ENCODE measurements around the gene CENPX.

CENPX gene

GRCh38 chr17:82022310-82022980 lies at the start of gene CENPX:
CENPX (minus strand) TSS chr17:82022878; CDS start chr17:82022861, 17 bp downstream.
- no peak for DNase-seq

DNA sequence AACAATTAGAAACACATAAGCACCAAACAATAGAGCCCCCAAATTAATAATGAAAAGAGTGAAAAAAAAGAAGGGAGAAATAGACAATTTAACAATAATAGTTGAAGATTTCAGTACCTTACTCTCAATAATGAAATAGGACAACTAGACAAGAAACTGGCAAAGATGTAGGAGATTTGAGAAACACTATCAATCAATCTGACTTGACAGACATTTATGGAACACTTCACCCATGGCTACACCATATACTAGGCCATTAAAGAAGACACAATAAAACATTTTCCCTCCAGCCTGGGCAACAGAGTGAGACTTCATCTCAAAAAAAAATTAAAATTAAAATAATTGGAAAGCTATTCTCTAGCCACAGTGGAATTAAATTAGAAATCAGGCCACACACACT lies 47.9 kb upstream of the CENPX start:
- no peak for DNase-seq

GRCh38 chr17:82065638-82066303 lies 43.1 kb upstream of the CENPX start, which contains the start of gene DUS1L:
DUS1L (minus strand) TSS chr17:82065804; CDS start chr17:82065059, 745 bp downstream.
- DNase-seq = peak; percentile 41

DNA sequence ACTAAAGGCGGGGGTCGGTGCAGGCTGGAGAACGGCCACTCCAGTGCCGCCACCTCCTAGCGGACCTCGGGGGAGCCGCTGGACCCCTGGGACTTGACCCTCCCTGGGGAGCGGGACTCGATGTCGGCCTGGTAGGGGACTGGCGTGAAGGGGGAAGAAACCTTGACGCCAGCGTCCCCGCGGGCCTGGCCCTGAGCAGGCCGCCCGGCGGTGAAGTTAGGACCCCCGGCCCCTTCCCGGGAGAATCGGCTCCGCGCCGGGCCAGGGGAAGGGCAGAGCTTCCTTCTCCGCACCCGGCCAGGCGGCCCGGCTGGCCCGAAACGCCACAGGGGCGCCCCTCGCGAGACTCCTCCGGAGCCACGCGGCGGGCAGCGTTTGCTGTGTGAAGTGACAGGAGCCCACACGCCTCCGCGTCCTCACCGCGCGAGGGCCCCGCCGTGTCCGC lies 42.5 kb upstream of the CENPX start:
- DNase-seq = no peak

GRCh38 chr17:82064433-82065192 lies 41.9 kb upstream of the CENPX start:
- no peak for DNase-seq

DNA sequence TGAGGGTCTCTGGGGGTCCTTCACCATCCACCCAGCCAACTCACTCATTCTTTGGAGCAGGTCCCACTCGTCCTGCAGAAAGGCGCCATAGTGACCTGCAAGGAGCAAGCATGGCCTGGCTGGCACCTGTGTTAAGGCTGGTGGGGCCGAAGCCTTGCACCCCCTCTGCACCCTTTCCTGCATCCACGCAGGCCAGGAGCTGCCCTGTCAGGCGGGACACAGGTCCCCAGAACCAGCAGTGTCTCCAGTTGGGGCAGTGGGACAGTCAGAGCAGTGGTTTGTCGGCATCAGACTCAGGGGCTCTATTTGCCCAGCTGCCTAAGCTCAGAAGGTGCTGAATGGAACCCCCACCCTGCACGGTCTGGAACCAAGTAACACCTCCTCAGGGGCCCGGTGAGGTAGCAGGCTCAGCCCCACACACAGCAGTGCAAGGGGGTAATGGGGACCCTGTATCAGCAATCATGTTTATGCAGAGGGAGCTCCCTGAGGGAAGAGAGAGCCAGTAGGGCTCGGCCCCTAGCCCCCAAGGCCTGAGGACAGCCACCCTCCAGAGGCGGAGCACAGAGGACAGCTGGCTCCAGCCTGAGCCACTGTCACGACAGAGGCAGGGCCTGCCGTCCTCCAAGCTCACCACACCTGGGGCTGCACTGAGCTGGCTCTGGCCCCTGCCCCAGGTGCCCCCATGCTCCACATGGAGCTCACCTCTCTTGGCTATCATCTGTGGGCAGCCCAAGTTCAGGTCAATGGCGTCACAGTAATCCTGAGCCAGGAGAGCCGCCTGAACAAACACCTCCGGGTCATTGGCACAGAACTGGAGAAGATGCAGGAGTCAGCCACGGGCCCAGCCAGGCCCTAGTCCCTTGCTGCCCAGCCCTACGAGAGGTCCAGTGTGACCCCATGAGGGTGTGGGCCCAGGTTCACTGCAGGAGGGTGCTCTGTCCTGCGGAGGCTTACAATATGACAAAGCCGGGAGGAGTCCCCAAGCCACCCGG lies 41.0 kb upstream of the CENPX start:
- no peak for DNase-seq

DNA sequence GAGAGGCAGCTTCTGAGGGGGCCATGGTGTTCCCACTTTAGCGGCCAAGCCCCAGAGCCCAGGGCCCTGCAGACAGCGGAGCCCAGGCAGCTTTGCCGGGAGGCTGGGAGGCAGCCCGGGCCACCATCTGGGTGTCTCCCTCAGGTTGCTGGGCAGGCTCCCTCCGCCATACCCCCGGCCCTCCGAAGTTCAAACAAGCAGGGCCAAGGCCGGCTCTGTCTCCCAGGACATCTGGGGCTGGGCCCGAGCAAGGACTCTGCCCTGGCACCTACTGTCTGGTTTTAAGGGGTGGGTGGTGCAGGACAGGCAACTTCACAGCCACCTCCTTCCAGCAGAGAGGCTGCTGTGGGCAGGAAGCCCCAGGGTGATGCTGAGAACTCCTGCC lies 40.3 kb upstream of the CENPX start:
- DNase-seq = no peak

GRCh38 chr17:82062076-82062983 lies 39.7 kb upstream of the CENPX start:
- DNase-seq = no peak

DNA sequence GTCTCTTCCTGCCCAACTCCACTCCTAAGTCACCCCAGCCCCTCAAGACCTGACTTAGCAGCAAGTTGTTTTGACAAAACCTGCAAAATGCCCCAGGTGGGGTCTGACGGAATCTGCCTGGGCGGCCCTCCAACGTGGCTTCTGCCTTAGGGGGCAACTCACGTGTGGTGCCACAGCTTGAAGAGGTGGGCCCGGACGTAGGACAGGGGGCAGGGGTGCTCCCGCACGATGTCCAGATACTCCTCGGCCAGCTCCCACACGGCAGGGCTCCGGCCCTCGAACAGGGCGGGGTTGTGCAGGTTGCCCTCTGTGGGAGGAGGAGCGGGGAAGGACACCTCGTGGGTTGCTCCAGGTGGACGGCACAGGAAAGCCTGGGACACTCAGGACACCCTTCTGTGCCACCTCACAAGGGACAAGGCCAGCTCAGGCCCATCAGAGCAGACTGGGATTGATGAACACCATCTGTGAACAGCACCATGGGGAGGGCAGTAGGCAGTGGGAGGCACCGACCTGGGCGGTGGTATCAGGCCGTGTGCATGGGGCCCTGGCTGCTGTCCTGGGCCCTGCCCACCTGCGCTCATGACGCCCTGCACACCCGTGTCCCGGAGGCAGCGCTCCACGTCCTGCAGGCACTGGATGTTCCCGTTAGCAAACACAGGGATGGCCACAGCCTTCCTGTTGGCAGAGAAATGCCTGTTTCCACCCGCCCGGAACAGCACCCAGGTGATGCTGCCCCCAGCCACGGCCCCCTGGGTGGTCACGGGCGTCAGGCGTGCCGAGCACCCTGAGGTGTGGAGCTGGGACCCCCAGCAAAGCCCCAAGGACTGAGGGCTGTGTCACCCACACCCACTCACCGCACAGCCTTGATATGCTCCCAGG lies 38.6 kb upstream of the CENPX start:
- DNase-seq = no peak

GRCh38 chr17:82060614-82061013 lies 37.9 kb upstream of the CENPX start:
- no peak for DNase-seq

- DNase-seq = no peak
Measured at GRCh38 chr17:82060001-82060380, 37.3 kb upstream of the CENPX start.

GRCh38 chr17:82059272-82060000 lies 36.8 kb upstream of the CENPX start:
- DNase-seq = no peak

DNA sequence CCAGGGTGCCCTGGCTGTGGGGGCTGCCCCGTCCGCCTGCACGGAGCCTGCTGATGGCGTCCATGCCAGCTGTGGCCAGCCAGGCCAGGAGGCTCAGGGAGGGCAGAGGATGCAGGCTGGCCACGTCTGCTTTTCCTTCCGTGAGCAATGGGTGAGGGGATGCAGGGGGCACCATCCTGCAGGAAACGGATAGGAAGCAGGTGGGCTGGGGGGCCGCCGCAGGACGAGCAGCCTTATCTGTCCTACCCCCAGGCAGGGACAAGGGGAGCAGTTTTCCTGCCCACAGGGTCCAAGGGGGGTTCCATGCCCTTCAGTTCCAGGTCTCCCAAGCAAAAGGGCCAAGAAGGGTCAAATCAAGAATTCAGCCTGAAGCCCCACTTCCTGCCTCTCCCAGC lies 36.2 kb upstream of the CENPX start:
- no peak for DNase-seq

- no peak for DNase-seq
Measured at GRCh38 chr17:82058230-82058854, 35.7 kb upstream of the CENPX start.

GRCh38 chr17:82056729-82057621 lies 34.3 kb upstream of the CENPX start:
- no peak for DNase-seq

- DNase-seq = no peak
Measured at GRCh38 chr17:82055965-82056728, 33.5 kb upstream of the CENPX start.
